Left ventricle myocardium superior (tissue), 1 donor: ENCODE measurements around the gene FOXP1. TPM values are rescaled to one million over a fixed set of nuclear protein-coding genes. Genes with fewer than 3 reads are reported as not detected.

Experiments used
- ATAC-seq: fragments of 200-7000 bp; cut with Tn5 transposase; one replicate; pipeline ENCODE4 v1.9.1; 2020; ENCODE audit warnings: mild to moderate bottlenecking, moderate library complexity
- DNase-seq: peaks from one replicate; pipeline ENCODE4 v3.0.0-alpha.2; 2020
- intact Hi-C: fragments of 100-400 bp; cut with micrococcal nuclease; formaldehyde crosslinking; loops from one replicate; pipeline ENCODE4 v1.11.0; 2022
- total RNA-seq: library from RNA; stranded (reverse); fragmentation: NEBNext Ultra II Directional; extraction: Animal tissue kit (Norgen Biotek cat#: 25700); gene quantifications from one replicate; pipeline ENCODE4 v1.2.1, GENCODE V29; 2021
- donor health status: DM: no; HTN: yes; CAD: no; lungs with severe emphysema.

FOXP1 gene
- total RNA-seq, 1 donor from 2014 or later: 35.2 TPM

GRCh38 chr3:71421820-71422566 lies 161.5 kb downstream of the FOXP1 start:
- DNase-seq (no peak), ATAC-seq (no peak)
- intact Hi-C loops: no loop called here

DNA sequence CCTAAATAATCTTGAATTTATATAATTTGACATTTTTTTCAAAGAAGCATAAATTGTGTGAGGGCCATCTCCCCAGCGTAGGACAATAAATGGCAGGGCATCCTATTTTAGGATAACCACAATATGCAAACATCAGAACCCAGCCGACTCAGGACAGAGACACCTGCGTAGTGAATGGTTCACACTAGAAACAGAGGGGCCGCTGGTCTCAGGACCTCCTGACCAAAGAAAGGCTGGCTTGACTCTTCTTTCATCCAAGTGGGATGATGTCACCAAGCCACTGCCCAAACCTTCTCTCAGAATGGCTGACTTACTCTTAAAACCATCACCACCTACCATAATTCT lies 162.1 kb downstream of the FOXP1 start:
- DNase-seq (no peak), ATAC-seq (no peak)
- intact Hi-C loops: no loop called here

- intact Hi-C loops: no loop called here
- no peak for ATAC-seq
- no peak for DNase-seq
These were observed 164.2 kb downstream of the FOXP1 start for GRCh38 chr3:71419369-71419768.

DNA sequence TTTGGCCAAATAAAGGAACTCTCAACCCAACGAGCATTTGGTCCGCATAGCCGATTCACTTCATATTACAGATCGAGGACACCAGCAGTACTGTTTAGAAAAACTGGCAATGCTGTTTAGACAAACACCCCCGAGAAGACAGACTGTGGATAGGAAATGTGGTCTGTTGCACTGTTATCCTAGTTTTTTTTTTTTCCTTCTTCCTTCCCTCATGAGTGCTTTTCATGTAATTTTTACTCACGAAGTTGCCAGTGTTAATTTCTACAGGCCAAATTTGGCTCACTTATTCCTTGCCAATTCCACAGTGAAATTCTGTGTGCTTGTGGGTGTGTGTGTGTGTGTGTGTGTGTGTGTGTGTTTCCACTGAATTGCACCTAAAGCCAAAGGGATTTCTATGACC lies 165.7 kb downstream of the FOXP1 start:
- DNase-seq: no peak
- ATAC-seq: no peak
- intact Hi-C loops: no loop called here

GRCh38 chr3:71416876-71417275 lies 166.7 kb downstream of the FOXP1 start:
- DNase-seq (no peak), ATAC-seq (no peak)
- intact Hi-C loops: no loop called here

GRCh38 chr3:71415681-71416122 lies 167.8 kb downstream of the FOXP1 start:
- intact Hi-C loops: no loop called here
- ATAC-seq (no peak), DNase-seq (no peak)

DNA sequence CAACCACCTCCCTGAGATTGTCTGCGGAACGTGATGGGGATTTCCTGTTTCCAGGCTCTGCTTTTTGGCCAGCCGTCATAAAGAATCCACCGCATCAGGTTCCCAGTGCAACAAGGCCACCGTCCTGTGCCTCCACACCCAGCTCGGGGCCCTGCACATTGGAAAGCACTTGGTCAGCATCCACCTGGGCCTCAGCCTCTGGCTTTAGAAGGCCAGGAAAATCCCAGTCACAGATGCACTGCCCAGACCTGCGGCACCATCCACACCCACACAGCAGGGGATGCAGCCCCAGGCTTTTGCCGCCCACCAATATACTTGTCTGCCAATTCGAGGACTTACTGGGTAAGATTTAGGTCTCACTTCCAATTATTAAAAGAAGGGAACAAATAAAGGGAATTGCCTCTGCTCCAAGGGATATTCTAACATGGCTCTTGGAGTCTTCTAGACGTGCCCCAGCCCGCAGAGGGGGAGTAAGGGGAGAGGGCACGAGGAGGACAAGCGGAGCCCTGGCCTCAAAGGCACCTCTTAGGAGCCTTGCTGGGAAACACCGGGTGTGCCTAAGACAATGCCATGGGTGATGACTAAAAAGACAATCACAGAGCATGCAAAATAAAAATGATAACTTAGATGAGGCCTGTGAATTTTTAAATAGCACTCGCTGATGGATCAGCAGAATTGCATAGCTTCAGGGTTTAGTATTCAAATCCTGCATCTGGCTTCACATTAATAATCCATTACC lies 169.2 kb downstream of the FOXP1 start:
- intact Hi-C loops: no loop called here
- DNase-seq (no peak), ATAC-seq (no peak)

DNA sequence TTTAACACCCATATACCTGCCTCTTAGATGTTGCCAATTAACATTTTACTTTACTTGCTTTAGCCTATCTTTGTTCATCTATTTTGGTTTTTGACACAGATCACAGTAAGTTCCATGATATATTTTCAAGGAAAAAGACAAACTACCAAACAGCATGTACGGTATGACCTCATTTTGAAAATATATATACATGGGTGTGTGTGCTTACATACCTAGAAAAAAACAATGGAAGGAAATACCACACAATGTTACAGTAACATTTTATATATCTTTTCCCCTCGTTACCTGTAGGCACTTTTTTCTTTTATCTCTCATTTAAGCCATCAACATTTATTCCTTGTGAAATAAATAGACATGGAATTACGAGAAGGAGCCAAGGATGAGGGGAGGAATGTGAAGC lies 170.0 kb downstream of the FOXP1 start:
- ATAC-seq: no peak
- DNase-seq: no peak
- intact Hi-C loops: no loop called here

DNA sequence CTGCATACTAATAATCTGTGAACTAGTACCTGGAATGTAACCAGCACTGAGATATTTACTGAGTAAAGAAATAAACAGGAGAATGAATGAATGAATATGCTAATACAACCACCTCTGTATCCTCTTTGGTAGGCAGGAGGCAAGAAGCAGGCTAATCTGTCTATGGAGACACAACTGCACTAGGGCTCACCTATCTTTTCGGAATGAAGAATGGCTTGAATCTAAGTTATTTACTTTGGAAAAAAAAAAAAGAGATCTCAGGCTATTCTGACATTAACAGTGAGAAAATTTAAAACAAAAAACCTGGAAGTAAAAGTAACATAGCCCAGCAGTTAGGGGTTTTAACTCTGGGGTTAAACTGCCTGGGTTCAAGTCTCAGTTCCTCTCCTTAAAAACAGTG lies 174.2 kb downstream of the FOXP1 start:
- no peak for ATAC-seq
- intact Hi-C loops: no loop called here
- DNase-seq: no peak

DNA sequence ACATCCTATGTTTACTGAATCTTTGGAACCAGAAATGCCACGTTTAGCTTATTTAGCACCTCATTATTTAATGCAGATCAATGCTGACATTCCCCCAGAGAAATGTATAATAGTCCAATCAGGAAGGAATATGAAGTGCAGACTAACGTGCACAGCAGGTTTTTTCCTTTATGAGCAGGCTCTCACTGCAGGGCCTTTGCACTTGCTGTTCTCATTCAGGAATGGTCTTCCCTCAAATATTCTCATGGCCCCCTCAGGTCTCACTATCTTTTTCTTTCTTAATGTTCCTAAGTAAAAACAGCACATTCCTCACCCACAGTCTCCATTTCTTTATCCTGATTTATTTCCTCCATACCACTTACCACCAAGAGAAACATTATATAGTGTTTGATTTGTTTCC lies 174.6 kb downstream of the FOXP1 start:
- no peak for ATAC-seq
- intact Hi-C loops: no loop called here

DNA sequence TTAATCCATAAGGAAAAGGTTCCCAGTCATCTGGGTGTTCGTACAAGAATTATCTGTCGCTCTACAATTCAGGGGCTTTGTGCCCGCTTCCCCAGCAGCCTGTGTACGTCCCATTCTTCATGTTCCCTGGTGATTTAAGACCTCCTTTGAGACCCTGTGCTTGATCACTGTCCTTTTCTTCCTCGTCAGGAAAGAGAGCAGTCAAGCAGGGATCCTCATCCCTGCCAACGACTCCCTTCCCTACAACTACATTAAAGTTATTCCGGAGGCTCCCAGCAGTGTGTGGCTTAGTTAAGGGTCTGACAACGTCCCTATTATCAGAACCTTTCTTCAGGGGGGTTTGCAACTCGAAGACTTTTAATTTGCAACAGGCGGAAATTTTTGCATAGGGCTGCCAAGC lies 175.7 kb downstream of the FOXP1 start:
- ATAC-seq (no peak), DNase-seq (no peak)
- intact Hi-C loops: no loop called here

More for the DNA sequence above, 174.6 kb downstream of the FOXP1 start:
- no peak for DNase-seq

DNA sequence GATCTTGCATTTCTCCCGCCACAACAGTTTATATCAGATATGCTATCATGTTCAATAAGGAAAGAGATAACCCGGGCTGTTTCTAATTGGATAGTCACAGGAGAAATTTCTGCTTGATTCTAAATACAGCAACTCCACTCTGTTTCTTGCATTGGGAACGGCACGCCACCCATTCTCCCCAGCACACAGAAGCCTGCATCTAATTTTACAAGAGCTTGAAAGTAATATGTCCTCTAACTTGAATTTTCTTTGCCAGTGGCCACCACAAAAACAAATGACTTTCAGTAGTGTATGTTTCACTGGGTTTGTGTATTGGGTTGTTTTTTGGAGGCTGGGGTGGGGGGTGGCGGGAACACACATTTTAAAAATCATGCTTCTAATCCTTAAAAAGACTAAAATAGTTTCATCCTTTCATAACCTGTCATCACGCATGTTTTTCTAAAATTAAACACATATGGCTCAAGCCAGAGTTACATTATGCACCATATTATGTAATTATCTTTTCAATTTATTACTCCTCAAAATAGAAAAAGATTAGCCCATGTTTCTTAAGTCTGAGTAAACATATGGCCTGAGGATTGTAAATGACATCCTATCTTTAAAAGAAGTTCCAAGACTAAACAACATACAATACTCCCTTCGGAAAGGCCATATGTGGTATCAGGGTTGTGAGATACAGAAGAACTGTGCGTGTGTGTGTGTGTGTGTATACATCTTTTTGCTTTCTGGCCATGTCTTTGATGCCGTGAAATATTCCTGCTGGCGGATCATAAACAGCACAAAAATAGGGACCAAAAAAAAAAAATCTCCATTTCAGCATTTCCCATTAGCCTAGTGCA lies 176.3 kb downstream of the FOXP1 start:
- intact Hi-C loops: no loop called here
- ATAC-seq (no peak), DNase-seq (no peak)

GRCh38 chr3:71402911-71403310 lies 180.6 kb downstream of the FOXP1 start:
- no peak for DNase-seq
- ATAC-seq: no peak
- intact Hi-C loops: no loop called here

DNA sequence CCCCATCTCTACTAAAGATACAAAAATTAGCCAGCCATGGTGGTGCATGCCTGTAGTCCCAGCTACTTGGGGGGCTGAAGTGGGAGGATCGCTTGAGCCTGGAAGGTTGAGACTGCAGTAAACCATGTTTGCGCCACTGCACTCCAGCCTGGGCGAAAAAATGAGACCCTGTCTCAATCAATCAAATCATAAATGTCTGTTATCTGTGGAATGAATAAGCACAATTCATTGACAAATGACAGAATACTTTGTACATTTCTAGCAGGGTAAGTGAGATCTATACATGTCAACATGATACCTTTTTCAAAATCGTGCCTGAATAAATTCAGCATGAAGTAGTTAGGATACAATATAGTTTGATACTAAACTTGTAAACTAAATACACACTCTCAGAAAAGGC lies 181.2 kb downstream of the FOXP1 start:
- intact Hi-C loops: no loop called here
- ATAC-seq (no peak), DNase-seq (no peak)

- intact Hi-C loops: no loop called here
- no peak for ATAC-seq
- no peak for DNase-seq
These were observed 181.8 kb downstream of the FOXP1 start for GRCh38 chr3:71401695-71402231.

- intact Hi-C loops: no loop called here
- DNase-seq: no peak
- no peak for ATAC-seq
These were observed 182.5 kb downstream of the FOXP1 start for GRCh38 chr3:71400986-71401451.

DNA sequence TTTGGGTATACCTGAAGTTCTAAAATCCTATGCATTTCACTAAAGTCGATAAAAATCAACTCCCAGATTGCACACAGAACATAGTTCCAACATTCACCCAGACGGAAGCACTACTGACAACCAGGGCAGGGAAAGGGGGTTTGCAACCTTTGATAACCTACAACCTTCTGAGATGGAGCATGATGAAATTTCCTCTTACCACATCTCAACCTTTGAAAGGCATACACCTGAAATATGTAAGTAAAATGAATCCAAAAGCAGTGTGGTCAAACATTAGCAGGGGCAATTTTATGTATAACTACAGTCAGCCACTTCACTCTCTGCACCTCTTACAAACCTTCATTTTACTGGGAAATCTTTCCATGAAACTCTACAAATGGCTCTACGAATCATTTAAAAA lies 184.1 kb downstream of the FOXP1 start:
- ATAC-seq: no peak
- DNase-seq: no peak
- intact Hi-C loops: no loop called here

- intact Hi-C loops: no loop called here
- no peak for DNase-seq
- ATAC-seq: no peak
These were observed 185.2 kb downstream of the FOXP1 start for GRCh38 chr3:71398157-71398836.

GRCh38 chr3:71397726-71398125 lies 185.8 kb downstream of the FOXP1 start:
- DNase-seq (no peak), ATAC-seq (no peak)
- intact Hi-C loops: no loop called here
